MM.1S (cell line): ENCODE results near the gene ARMS2.

Experiments used
- DNase-seq: peaks from one replicate; pipeline ENCODE4 v3.0.0-alpha.2; 2015
- H2AFZ ChIP-seq: fragments of 300-600 bp; sonication (generic); 2 replicates; pipeline ENCODE4 v1.6.0; 2016; ENCODE audit warnings: antibody characterized with exemption, low read length
- H3F3A ChIP-seq: fragments of 300-600 bp; sonication (generic); 2 replicates; pipeline ENCODE4 v1.6.1; 2016; ENCODE audit warnings: mild to moderate bottlenecking, antibody characterized with exemption, low read length, moderate library complexity, mixed read lengths; ENCODE audit not compliant: insufficient read depth
- H3K27ac ChIP-seq: fragments of 300-600 bp; sonication (generic); 2 replicates; pipeline ENCODE4 v1.5.1; 2016; ENCODE audit warnings: mild to moderate bottlenecking, low read length
- H3K27me3 ChIP-seq: fragments of 300-600 bp; sonication (generic); replicated peaks from 2 replicates; pipeline ENCODE4 v1.6.0; 2016; ENCODE audit warnings: low read length; ENCODE audit not compliant: insufficient read depth
- H3K36me3 ChIP-seq: fragments of 300-600 bp; sonication (generic); replicated peaks from 2 replicates; pipeline ENCODE4 v1.6.1; 2016; ENCODE audit warnings: mild to moderate bottlenecking, low read length, mixed read lengths; ENCODE audit not compliant: insufficient read depth
- H3K4me1 ChIP-seq: fragments of 300-600 bp; sonication (generic); 2 replicates; pipeline ENCODE4 v1.6.1; 2016; ENCODE audit warnings: low read length, mixed read lengths
- H3K4me2 ChIP-seq: fragments of 300-600 bp; sonication (generic); 2 replicates; pipeline ENCODE4 v1.6.0; 2016; ENCODE audit warnings: low read depth, low read length
- H3K4me3 ChIP-seq: fragments of 300-600 bp; sonication (generic); 2 replicates; pipeline ENCODE4 v1.5.1; 2016; ENCODE audit warnings: low read length, mixed read lengths
- H3K79me2 ChIP-seq: fragments of 300-600 bp; sonication (generic); 2 replicates; pipeline ENCODE4 v1.6.1; 2016; ENCODE audit warnings: mixed run types, low read length, mixed read lengths
- H3K9ac ChIP-seq: fragments of 300-600 bp; sonication (generic); 2 replicates; pipeline ENCODE4 v1.6.1; 2016; ENCODE audit warnings: low read length, mixed read lengths
- H3K9me2 ChIP-seq: fragments of 300-600 bp; sonication (generic); replicated peaks from 2 replicates; pipeline ENCODE4 v1.6.1; 2016; ENCODE audit warnings: mild to moderate bottlenecking, low read length, mixed read lengths; ENCODE audit not compliant: insufficient read depth
- H3K9me3 ChIP-seq: fragments of 300-600 bp; sonication (generic); replicated peaks from 2 replicates; pipeline ENCODE4 v1.6.1; 2016; ENCODE audit warnings: mild to moderate bottlenecking, low read length, mixed read lengths; ENCODE audit not compliant: insufficient read depth
- H4K20me1 ChIP-seq: fragments of 300-600 bp; sonication (generic); 2 replicates; pipeline ENCODE4 v1.6.1; 2016; ENCODE audit warnings: mild to moderate bottlenecking, low read length, moderate library complexity, mixed read lengths; ENCODE audit not compliant: insufficient read depth
- EZH2 ChIP-seq: fragments of 300-600 bp; sonication (generic); optimal IDR thresholded peaks from 2 replicates; pipeline ENCODE3; 2017; ENCODE audit warnings: low read depth, mild to moderate bottlenecking, antibody characterized with exemption, low read length, mixed read lengths
- EZH2phosphoT487 ChIP-seq: fragments of 300-600 bp; sonication (generic); IDR thresholded peaks from 2 replicates; pipeline ENCODE4 v1.6.1; 2018; ENCODE audit warnings: antibody characterized with exemption, low read length
- TF ChIP-seq, protein P1 (sequence below): fragments of 300-600 bp; sonication (generic); IDR thresholded peaks from 2 replicates; pipeline ENCODE4 v1.5.1; 2016; ENCODE audit warnings: antibody characterized with exemption, low read length, mixed read lengths

Gene ARMS2

DNA sequence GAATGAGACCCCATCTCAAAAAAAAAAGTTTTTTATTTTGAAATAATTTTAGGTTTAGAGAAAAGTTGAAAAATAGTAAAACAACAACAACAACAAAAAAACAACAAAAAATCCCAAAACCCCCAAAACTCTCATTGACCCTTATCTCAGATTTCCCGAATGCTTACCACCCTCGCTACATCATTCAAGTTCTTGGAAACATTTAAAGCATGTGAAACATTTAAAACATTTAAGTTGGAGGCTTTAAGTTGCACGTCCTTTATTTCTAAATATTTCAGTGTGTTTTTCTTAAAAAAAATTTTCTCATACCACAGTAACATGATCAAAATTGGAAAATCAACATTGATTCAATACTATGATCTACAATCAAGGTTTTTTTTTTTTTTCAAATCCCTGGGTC, 382 bp upstream of the ARMS2 start:
- H2AFZ ChIP-seq: no peak overlapping the region
- no peak for DNase-seq
- no peak overlapping the region for H3K9ac ChIP-seq
- H3K36me3 ChIP-seq: no peaks in the 10 kb centered on the region
- TF ChIP-seq EZH2phosphoT487 (no peak), EZH2 (no peak)
- TF ChIP-seq, protein P1, sequence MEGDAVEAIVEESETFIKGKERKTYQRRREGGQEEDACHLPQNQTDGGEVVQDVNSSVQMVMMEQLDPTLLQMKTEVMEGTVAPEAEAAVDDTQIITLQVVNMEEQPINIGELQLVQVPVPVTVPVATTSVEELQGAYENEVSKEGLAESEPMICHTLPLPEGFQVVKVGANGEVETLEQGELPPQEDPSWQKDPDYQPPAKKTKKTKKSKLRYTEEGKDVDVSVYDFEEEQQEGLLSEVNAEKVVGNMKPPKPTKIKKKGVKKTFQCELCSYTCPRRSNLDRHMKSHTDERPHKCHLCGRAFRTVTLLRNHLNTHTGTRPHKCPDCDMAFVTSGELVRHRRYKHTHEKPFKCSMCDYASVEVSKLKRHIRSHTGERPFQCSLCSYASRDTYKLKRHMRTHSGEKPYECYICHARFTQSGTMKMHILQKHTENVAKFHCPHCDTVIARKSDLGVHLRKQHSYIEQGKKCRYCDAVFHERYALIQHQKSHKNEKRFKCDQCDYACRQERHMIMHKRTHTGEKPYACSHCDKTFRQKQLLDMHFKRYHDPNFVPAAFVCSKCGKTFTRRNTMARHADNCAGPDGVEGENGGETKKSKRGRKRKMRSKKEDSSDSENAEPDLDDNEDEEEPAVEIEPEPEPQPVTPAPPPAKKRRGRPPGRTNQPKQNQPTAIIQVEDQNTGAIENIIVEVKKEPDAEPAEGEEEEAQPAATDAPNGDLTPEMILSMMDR: no peak
- no peaks in the 10 kb centered on the region for H3K9me3 ChIP-seq
- H3K4me1 ChIP-seq: no peaks in the 10 kb centered on the region
- H3K79me2 ChIP-seq: no peaks in the 10 kb centered on the region
- H3K9me2 ChIP-seq: no peaks in the 10 kb centered on the region
- no peaks in the 10 kb centered on the region for H4K20me1 ChIP-seq
- H3K4me2 ChIP-seq: no peak overlapping the region
- no peak overlapping the region for H3K27ac ChIP-seq
- H3K27me3 ChIP-seq: no peaks in the 10 kb centered on the region
- no peak overlapping the region for H3K4me3 ChIP-seq
- no peaks in the 10 kb centered on the region for H3F3A ChIP-seq

DNA sequence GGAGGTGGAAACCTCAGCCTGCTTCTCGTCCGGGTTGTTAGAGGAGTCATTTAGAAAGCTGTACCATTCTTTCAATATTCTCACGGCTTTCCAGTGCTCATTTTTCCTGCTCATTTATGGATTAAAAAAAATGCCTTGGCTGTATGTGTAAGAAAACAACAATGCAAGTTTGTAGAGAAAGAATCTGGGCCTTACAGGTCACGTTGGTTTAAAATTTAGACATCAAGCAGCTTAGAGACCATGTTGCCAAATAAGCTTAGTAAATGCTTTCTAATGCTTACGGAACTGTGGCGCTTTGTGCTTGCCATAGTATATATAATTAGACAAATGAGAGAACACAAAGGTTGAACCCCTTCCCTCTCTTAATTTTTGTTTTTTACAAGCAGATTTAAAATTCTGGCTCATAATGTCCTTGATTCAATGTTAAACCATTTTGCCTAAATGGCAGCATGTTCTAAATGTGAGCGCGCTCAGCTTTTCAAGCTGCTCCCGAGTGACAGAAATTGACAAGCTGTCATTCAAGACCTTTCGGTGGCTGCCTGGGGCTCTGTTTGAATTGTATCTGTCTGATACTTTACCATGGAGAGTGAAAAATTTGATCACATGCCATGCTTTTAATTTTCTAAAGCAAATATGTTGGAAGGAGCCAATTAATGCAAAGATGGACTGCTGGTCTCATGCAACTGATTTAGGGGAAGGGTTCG, 1.1 kb downstream of the ARMS2 start:
- Histone ChIP-seq H3K27ac (no peak overlapping the region), H3K9ac (no peak overlapping the region), H3K79me2 (no peaks in the 10 kb centered on the region), H2AFZ (no peak overlapping the region), H4K20me1 (no peaks in the 10 kb centered on the region), H3K4me1 (no peaks in the 10 kb centered on the region), H3K27me3 (no peaks in the 10 kb centered on the region), H3K36me3 (no peaks in the 10 kb centered on the region), H3K9me2 (no peaks in the 10 kb centered on the region), H3K4me3 (no peak overlapping the region), H3K9me3 (no peaks in the 10 kb centered on the region), H3K4me2 (no peak overlapping the region), H3F3A (no peaks in the 10 kb centered on the region)
- TF ChIP-seq EZH2phosphoT487: no peak
- no peak for TF ChIP-seq EZH2
- TF ChIP-seq, protein P1: no peak
- DNase-seq: no peak

DNA sequence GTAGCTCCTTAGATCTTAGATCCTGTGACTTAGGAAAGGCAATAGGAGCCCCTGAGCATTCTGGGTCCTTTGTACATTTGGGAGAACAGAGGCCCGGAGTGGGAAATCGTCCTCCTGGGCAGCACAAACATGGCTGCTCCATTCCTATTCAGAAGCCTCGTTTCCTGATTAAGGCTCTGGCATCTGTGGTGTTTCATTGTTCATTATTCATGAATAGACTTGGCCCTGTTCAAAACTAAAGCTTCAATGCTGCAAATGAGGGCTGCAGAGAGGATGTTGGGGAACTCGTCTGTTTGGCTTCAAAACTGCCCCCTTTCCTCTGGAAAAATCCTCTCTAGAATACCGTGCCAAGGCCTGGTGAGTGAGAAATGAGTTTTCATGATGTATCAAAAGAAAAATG, 3.5 kb downstream of the ARMS2 start:
- TF ChIP-seq, protein P1: no peak
- TF ChIP-seq EZH2 (no peak), EZH2phosphoT487 (no peak)
- no peaks in the 10 kb centered on the region for H3K9me3 ChIP-seq
- no peak overlapping the region for H3K4me3 ChIP-seq
- H3F3A ChIP-seq: no peaks in the 10 kb centered on the region
- H4K20me1 ChIP-seq: no peaks in the 10 kb centered on the region
- no peaks in the 10 kb centered on the region for H3K79me2 ChIP-seq
- H3K36me3 ChIP-seq: no peaks in the 10 kb centered on the region
- no peak overlapping the region for H3K9ac ChIP-seq
- H3K9me2 ChIP-seq: no peaks in the 10 kb centered on the region
- H3K4me2 ChIP-seq: no peak overlapping the region
- no peak overlapping the region for H3K27ac ChIP-seq
- H2AFZ ChIP-seq: no peak overlapping the region
- H3K27me3 ChIP-seq: no peaks in the 10 kb centered on the region
- no peak for DNase-seq
- no peaks in the 10 kb centered on the region for H3K4me1 ChIP-seq
